Measurements from ENCODE around the gene ATP12A. TPM values are rescaled to one million over a fixed set of nuclear protein-coding genes. Genes with fewer than 3 reads are reported as not detected.

Gene ATP12A
- total RNA-seq, 1 experiment from 2014 or later: not detected

DNA sequence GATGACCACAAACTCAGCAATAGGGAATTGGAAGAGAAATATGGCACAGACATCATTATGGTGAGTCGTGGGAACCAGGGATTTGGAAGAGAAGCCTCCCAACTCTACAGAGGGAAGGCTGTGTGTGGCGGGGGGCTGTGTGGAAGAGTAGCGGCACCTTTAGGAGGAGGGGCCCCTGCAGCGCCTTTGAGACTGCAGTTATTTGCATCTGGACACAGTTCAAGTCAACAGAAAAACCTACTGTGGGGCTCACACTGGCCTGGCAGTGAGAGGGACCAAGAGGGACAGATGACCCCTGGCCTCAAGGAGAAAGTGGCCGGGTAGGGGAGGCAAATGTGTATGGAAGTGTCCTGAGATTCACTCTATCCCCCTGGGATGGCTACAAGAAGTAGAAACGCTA, 5.1 kb downstream of the ATP12A start:
- no peak overlapping the region for H3K4me3 ChIP-seq
- no peak overlapping the region for H3K27ac ChIP-seq
- H3K9me3 ChIP-seq (replicated peaks): no peaks in the 10 kb centered on the region
- H3K27me3 ChIP-seq (replicated peaks): peaks cover 4% of the 10 kb centered on the region
- no peak for DNase-seq (ENCODE audit: low read depth in 1 of 2, low spot score in 2 of 2)
- H3K36me3 ChIP-seq: no peaks in the 10 kb centered on the region
- peaks cover 11% of the 10 kb centered on the region for H3K4me1 ChIP-seq (replicated peaks)

DNA sequence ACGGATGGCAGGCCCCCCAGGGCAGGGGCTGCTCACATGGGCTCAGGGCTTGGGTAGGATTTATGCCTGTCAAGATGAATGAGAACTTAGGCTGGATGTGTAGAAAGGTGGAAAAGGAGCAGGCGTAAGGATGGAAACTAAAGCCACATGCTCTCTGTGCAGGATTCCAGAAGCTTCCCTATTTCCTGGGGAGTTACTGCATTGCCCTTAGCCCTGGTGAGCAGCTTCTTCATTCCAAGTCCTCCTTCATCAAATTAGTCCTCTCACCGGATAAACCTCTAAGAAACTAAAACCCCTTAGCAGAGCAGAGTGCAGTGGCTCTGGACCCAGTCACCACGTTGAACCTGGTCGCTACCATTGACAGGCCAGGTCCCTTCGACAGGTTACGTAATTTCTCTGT, 7.4 kb downstream of the ATP12A start:
- no peaks in the 10 kb centered on the region for H3K27me3 ChIP-seq (replicated peaks)
- no peaks in the 10 kb centered on the region for H3K36me3 ChIP-seq
- H3K4me3 ChIP-seq: no peak overlapping the region
- H3K27ac ChIP-seq: no peak overlapping the region
- DNase-seq (ENCODE audit: low read depth in 1 of 2, low spot score in 2 of 2): no peak
- peaks cover 11% of the 10 kb centered on the region for H3K4me1 ChIP-seq (replicated peaks)
- no peaks in the 10 kb centered on the region for H3K9me3 ChIP-seq (replicated peaks)

- Histone ChIP-seq H3K36me3 (no peaks in the 10 kb centered on the region), H3K27ac (no peak overlapping the region), H3K27me3 (replicated peaks) (no peaks in the 10 kb centered on the region), H3K9me3 (replicated peaks) (no peaks in the 10 kb centered on the region), H3K4me1 (replicated peaks) (peaks cover 11% of the 10 kb centered on the region), H3K4me3 (no peak overlapping the region)
- no peak for DNase-seq (ENCODE audit: low read depth in 1 of 2, low spot score in 2 of 2)
Measured at GRCh38 chr13:24688111-24688510, 7.9 kb downstream of the ATP12A start.

- no peak for DNase-seq (ENCODE audit: low read depth in 1 of 2, low spot score in 2 of 2)
- Histone ChIP-seq H3K4me1 (replicated peaks) (peaks cover 10% of the 10 kb centered on the region), H3K27me3 (replicated peaks) (no peaks in the 10 kb centered on the region), H3K27ac (no peak overlapping the region), H3K36me3 (no peaks in the 10 kb centered on the region), H3K9me3 (replicated peaks) (no peaks in the 10 kb centered on the region), H3K4me3 (no peak overlapping the region)
Measured at GRCh38 chr13:24688950-24689349, 8.7 kb downstream of the ATP12A start.

DNA sequence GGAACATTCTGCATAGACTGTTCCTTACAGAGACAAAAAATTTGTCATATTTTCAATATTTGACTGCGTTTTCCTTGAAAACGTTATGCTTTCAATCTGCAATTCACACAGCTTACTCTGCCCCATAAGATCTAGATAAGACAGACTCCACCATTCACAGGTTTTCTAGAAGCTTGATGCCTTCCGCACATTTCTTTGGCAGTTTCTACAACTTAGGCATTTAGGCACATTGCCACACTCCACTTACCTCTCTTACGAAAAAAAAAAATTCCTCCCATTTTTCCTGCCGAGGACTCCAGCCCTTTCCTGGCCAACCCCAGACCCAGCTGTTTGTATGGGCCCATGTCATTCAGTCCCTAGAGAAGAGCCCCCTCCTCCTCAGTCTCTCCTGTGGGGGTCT, 11.2 kb downstream of the ATP12A start:
- H3K4me3 ChIP-seq: no peak overlapping the region
- no peaks in the 10 kb centered on the region for H3K9me3 ChIP-seq (replicated peaks)
- H3K27me3 ChIP-seq (replicated peaks): no peaks in the 10 kb centered on the region
- no peaks in the 10 kb centered on the region for H3K36me3 ChIP-seq
- H3K4me1 ChIP-seq (replicated peaks): no peaks in the 10 kb centered on the region
- DNase-seq (ENCODE audit: low read depth in 1 of 2, low spot score in 2 of 2): no peak
- no peak overlapping the region for H3K27ac ChIP-seq

DNA sequence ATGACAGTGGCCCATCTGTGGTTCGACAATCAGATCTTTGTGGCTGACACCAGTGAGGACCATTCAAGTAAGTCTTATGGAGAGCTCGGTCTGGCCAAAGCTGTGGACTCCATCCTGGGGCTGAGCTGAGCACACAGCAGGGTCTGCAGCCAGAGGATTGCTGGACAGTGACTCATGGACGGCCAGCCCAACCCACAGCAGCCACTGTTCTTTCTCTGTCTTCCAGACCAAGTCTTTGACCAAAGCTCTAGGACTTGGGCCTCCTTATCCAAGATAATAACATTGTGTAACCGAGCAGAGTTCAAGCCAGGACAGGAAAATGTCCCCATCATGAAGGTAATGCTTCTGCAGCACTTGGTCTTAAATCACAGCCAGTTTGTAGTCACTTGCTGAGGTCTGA, 12.4 kb downstream of the ATP12A start:
- no peak for DNase-seq (ENCODE audit: low read depth in 1 of 2, low spot score in 2 of 2)
- H3K4me1 ChIP-seq (replicated peaks): no peaks in the 10 kb centered on the region
- H3K9me3 ChIP-seq (replicated peaks): no peaks in the 10 kb centered on the region
- no peak overlapping the region for H3K4me3 ChIP-seq
- H3K27me3 ChIP-seq (replicated peaks): no peaks in the 10 kb centered on the region
- no peaks in the 10 kb centered on the region for H3K36me3 ChIP-seq
- no peak overlapping the region for H3K27ac ChIP-seq

DNA sequence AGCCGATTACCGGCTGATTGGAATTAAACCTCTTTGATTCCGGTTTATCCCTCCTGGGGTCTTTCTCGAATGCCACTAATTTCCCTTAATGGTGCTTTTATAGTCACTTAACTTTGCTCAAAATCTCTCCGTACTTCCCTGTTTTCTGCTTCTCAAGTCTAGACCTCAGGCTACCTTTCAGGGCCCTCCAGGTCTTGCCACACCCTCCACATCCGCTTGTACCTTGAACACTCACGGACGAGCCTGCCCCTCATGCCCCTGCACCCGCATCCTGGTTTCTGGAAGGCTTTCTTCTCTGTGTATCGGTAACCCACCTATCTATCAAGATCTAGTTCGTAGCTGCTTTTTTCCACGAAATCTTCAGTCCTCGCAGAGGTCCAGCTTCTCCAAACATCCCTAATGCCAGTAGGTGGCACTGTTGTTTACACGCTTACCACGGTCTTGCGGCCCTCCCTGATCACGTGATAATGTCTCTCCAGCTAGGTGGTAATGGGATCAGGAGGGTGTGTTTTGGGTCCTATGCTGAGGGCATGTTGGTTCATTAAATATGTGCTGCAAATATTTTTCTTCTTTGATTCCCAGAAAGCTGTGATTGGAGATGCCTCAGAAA, 13.8 kb downstream of the ATP12A start:
- Histone ChIP-seq H3K27ac (no peak overlapping the region), H3K9me3 (replicated peaks) (no peaks in the 10 kb centered on the region), H3K27me3 (replicated peaks) (no peaks in the 10 kb centered on the region), H3K36me3 (no peaks in the 10 kb centered on the region), H3K4me1 (replicated peaks) (no peaks in the 10 kb centered on the region), H3K4me3 (no peak overlapping the region)
- DNase-seq (ENCODE audit: low read depth in 1 of 2, low spot score in 2 of 2): peak in 1 of 2 experiments; percentile 12

- Histone ChIP-seq H3K27me3 (replicated peaks) (no peaks in the 10 kb centered on the region), H3K27ac (no peak overlapping the region), H3K9me3 (replicated peaks) (no peaks in the 10 kb centered on the region), H3K36me3 (no peaks in the 10 kb centered on the region), H3K4me1 (replicated peaks) (no peaks in the 10 kb centered on the region), H3K4me3 (no peak overlapping the region)
- no peak for DNase-seq (ENCODE audit: low read depth in 1 of 2, low spot score in 2 of 2)
Measured at GRCh38 chr13:24694907-24695306, 14.7 kb downstream of the ATP12A start.

- H3K27me3 ChIP-seq (replicated peaks): no peaks in the 10 kb centered on the region
- H3K36me3 ChIP-seq: no peaks in the 10 kb centered on the region
- no peak overlapping the region for H3K4me3 ChIP-seq
- no peaks in the 10 kb centered on the region for H3K4me1 ChIP-seq (replicated peaks)
- no peak for DNase-seq (ENCODE audit: low read depth in 1 of 2, low spot score in 2 of 2)
- no peaks in the 10 kb centered on the region for H3K9me3 ChIP-seq (replicated peaks)
- H3K27ac ChIP-seq: no peak overlapping the region
Measured at GRCh38 chr13:24698686-24699085, 18.5 kb downstream of the ATP12A start.

GRCh38 chr13:24699541-24699940, 19.3 kb downstream of the ATP12A start:
- H3K27ac ChIP-seq: no peak overlapping the region
- DNase-seq (ENCODE audit: low read depth in 1 of 2, low spot score in 2 of 2): no peak
- no peaks in the 10 kb centered on the region for H3K27me3 ChIP-seq (replicated peaks)
- no peaks in the 10 kb centered on the region for H3K36me3 ChIP-seq
- no peaks in the 10 kb centered on the region for H3K4me1 ChIP-seq (replicated peaks)
- no peaks in the 10 kb centered on the region for H3K9me3 ChIP-seq (replicated peaks)
- H3K4me3 ChIP-seq: no peak overlapping the region

GRCh38 chr13:24700539-24700938, 20.3 kb downstream of the ATP12A start:
- H3K4me1 ChIP-seq (replicated peaks): no peaks in the 10 kb centered on the region
- H3K27ac ChIP-seq: no peak overlapping the region
- no peak for DNase-seq (ENCODE audit: low read depth in 1 of 2, low spot score in 2 of 2)
- no peaks in the 10 kb centered on the region for H3K9me3 ChIP-seq (replicated peaks)
- no peaks in the 10 kb centered on the region for H3K27me3 ChIP-seq (replicated peaks)
- no peaks in the 10 kb centered on the region for H3K36me3 ChIP-seq
- no peak overlapping the region for H3K4me3 ChIP-seq

GRCh38 chr13:24706886-24707585, 26.8 kb downstream of the ATP12A start:
- no peak overlapping the region for H3K27ac ChIP-seq
- no peaks in the 10 kb centered on the region for H3K27me3 ChIP-seq (replicated peaks)
- no peak for DNase-seq (ENCODE audit: low read depth in 1 of 2, low spot score in 2 of 2)
- no peaks in the 10 kb centered on the region for H3K4me1 ChIP-seq (replicated peaks)
- no peak overlapping the region for H3K4me3 ChIP-seq
- no peaks in the 10 kb centered on the region for H3K9me3 ChIP-seq (replicated peaks)
- no peaks in the 10 kb centered on the region for H3K36me3 ChIP-seq

- no peak overlapping the region for H3K4me3 ChIP-seq
- H3K9me3 ChIP-seq (replicated peaks): no peaks in the 10 kb centered on the region
- no peaks in the 10 kb centered on the region for H3K27me3 ChIP-seq (replicated peaks)
- no peak for DNase-seq (ENCODE audit: low read depth in 1 of 2, low spot score in 2 of 2)
- H3K36me3 ChIP-seq: no peaks in the 10 kb centered on the region
- no peak overlapping the region for H3K27ac ChIP-seq
- H3K4me1 ChIP-seq (replicated peaks): no peaks in the 10 kb centered on the region
Measured at GRCh38 chr13:24709186-24709913, 29.1 kb downstream of the ATP12A start.

- Histone ChIP-seq H3K27me3 (replicated peaks) (no peaks in the 10 kb centered on the region), H3K4me1 (replicated peaks) (no peaks in the 10 kb centered on the region), H3K4me3 (no peak overlapping the region), H3K27ac (no peak overlapping the region), H3K9me3 (replicated peaks) (no peaks in the 10 kb centered on the region), H3K36me3 (no peaks in the 10 kb centered on the region)
- no peak for DNase-seq (ENCODE audit: low read depth in 1 of 2, low spot score in 2 of 2)
Measured at GRCh38 chr13:24713022-24713421, 32.8 kb downstream of the ATP12A start.

Measured in SJSA1 (cell line).